Epithelial cell of proximal tubule (primary cell): Measurements from ENCODE around the gene CORO1C. TPM values are rescaled to one million over a fixed set of nuclear protein-coding genes. Genes with fewer than 3 reads are reported as not detected.

Experiments
- DNase-seq: peaks from one replicate; pipeline ENCODE4 v3.0.0-alpha.2; 2011; ENCODE audit warnings: low read depth
- H3K4me3 ChIP-seq: 2 replicates; pipeline ENCODE4 v1.5.1; 2011; ENCODE audit warnings: low read depth, mild to moderate bottlenecking, low read length
- total RNA-seq: library from RNA; depleted of rRNA; stranded (reverse); fragments of >200 nt; gene quantifications from 2 replicates; pipeline ENCODE4 v1.2.3, GENCODE V29; 2015
- TF ChIP-seq, protein P1 (sequence below): conservative IDR thresholded peaks from 2 replicates; pipeline ENCODE4 v1.5.1; 2012; ENCODE audit warnings: low read depth, mild to moderate bottlenecking, low read length

Gene CORO1C
- total RNA-seq, 1 donor from 2014 or later, result 157 TPM

- DNase-seq, result no peak
- no peak overlapping the region for H3K4me3 ChIP-seq
- TF ChIP-seq, protein P1, sequence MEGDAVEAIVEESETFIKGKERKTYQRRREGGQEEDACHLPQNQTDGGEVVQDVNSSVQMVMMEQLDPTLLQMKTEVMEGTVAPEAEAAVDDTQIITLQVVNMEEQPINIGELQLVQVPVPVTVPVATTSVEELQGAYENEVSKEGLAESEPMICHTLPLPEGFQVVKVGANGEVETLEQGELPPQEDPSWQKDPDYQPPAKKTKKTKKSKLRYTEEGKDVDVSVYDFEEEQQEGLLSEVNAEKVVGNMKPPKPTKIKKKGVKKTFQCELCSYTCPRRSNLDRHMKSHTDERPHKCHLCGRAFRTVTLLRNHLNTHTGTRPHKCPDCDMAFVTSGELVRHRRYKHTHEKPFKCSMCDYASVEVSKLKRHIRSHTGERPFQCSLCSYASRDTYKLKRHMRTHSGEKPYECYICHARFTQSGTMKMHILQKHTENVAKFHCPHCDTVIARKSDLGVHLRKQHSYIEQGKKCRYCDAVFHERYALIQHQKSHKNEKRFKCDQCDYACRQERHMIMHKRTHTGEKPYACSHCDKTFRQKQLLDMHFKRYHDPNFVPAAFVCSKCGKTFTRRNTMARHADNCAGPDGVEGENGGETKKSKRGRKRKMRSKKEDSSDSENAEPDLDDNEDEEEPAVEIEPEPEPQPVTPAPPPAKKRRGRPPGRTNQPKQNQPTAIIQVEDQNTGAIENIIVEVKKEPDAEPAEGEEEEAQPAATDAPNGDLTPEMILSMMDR, result no peak
Observed at GRCh38 chr12:108645686-108646599, 85.4 kb downstream of the CORO1C start.

DNA sequence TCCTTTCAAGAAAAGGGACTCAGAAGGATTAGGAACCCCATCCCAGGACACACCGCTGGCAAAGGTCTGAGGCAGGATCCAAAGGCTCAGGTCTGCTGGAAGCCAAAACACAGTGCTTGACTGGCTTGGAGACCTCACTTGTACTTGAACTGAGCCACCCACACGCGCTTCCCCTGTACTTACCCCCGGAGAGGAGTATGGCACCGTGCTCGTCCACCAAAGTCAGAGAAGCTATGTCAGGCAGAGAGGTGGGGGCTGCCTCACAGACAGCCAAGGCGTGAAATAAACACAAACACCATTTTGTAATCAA, 86.6 kb downstream of the CORO1C start:
- TF ChIP-seq, protein P1, result no peak
- DNase-seq, result no peak
- H3K4me3 ChIP-seq, result no peak overlapping the region

GRCh38 chr12:108643941-108644810, 87.1 kb downstream of the CORO1C start:
- DNase-seq, result peak; percentile 47
- H3K4me3 ChIP-seq, result no peak overlapping the region
- TF ChIP-seq, protein P1, result no peak

- no peak for DNase-seq
- TF ChIP-seq, protein P1, result no peak
- H3K4me3 ChIP-seq, result no peak overlapping the region
Observed at GRCh38 chr12:108642899-108643654, 88.2 kb downstream of the CORO1C start.

GRCh38 chr12:108642269-108642870, 88.9 kb downstream of the CORO1C start:
- TF ChIP-seq, protein P1, result no peak
- no peak for DNase-seq
- no peak overlapping the region for H3K4me3 ChIP-seq
